HG03175 (cell line): ENCODE results near the gene FFAR3.

ENCODE experiments used
- ATAC-seq: cut with Tn5 transposase; IDR thresholded peaks from one replicate; pipeline ENCODE4 v1.9.1; 2021; ENCODE audit warnings: mild to moderate bottlenecking, moderate library complexity; ENCODE audit not compliant: unreplicated experiment

Gene FFAR3, protein sequence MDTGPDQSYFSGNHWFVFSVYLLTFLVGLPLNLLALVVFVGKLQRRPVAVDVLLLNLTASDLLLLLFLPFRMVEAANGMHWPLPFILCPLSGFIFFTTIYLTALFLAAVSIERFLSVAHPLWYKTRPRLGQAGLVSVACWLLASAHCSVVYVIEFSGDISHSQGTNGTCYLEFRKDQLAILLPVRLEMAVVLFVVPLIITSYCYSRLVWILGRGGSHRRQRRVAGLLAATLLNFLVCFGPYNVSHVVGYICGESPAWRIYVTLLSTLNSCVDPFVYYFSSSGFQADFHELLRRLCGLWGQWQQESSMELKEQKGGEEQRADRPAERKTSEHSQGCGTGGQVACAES

DNA sequence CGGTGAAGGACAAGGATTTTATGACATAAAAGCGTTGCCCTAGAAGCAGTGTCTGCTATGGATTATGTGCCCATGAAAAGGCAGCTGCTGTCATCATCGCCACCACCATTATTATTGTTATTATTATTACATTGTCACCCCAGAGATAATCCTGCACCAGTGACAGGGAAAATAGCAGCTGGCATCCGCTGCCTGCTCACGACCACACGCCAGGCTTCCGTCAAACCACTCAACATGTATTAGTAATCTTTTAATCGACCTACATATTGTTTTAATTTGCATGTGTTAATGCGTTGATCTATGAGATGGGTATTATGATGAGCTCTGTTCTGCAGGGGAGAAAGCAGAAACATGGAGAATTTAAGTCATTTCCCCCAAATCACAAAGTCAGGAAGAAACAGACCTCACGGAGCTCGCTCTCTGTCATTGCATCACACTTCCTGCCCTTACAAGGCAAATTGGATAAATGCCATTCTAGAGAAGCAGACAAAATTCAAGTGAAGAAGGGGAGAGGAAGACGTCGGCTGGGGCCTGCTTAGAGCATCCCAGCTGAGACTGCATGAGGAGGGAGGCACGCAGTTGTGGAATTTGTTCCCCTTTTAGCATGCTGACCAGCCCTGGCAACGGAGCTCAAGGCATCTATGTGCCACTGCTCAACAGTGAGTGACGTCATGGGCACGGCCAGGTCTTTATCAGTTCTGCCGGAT lies at the start of gene FFAR3:
Gene FFAR3 (plus strand): TSS at position 594 of the 707 bp plus-strand sequence. CDS start 431 bp downstream, outside the sequence.
- ATAC-seq, result no peak

DNA sequence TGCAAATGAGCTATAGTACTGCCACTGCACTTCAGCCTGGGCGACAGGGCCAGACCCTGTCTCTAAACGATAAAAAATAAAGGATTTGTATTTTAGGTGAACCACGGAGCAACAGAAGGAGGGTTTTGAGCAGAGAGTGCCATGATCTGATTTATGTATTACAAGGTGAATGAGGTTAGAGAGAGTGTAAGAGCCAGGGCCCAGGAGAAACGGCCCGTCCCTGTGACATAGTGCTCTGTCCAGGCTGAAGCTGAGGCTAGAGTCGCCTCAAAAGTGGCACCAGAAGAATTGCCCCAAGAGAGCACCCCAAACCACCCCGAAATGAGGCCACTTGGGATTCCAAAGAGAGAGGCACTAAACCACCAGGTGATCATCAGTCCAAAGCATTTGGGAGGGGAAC lies 49.4 kb upstream of the FFAR3 start:
- no peak for ATAC-seq

DNA sequence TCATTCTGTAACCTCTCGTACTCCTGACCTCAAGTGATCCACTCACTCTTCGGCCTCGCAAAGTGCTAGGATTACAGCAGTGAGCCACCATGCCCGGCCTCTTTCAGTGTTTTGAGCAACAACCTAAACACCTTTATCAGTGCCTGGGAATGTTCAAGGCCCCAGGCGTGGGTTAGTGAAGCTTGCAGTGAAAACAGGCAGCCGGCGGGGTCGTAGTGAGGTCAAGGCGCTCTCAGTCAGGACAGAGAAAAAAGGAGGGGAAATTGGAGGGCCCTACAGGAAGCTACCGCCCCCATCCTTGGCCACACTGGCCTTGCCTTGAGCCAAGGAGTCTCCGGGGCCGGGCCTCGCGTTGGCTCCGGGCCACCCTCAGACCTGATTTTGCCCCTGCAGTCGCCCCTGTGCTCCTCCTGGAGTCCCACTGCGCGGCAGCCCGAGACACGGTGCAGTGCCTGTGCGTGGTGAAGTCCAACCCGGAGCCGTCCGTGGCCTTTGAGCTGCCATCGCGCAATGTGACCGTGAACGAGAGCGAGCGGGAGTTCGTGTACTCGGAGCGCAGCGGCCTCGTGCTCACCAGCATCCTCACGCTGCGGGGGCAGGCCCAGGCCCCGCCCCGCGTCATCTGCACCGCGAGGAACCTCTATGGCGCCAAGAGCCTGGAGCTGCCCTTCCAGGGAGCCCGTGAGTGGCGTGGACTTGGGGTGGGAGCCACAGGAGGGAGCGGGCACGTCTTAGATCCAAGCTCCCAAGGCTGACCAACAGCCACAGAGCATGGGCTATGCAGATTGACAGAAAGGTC lies 48.6 kb upstream of the FFAR3 start:
- ATAC-seq, result no peak

DNA sequence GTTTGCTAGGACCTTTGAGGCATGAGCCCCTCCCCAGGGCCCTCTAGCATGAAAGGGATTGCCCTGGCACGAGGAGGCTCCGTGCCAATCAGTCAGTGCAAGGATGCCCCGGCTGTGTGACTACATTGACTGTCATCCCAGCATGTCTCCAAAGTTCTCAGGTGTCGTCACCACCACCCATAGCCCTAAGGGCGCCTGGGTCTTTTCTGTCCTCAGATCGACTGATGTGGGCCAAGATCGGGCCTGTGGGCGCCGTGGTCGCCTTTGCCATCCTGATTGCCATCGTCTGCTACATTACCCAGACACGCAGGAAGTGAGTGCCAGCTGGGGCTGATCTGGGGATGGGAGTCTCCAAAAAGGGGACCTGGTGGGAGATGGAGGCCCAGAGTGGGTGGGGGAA lies 47.9 kb upstream of the FFAR3 start:
- no peak for ATAC-seq

DNA sequence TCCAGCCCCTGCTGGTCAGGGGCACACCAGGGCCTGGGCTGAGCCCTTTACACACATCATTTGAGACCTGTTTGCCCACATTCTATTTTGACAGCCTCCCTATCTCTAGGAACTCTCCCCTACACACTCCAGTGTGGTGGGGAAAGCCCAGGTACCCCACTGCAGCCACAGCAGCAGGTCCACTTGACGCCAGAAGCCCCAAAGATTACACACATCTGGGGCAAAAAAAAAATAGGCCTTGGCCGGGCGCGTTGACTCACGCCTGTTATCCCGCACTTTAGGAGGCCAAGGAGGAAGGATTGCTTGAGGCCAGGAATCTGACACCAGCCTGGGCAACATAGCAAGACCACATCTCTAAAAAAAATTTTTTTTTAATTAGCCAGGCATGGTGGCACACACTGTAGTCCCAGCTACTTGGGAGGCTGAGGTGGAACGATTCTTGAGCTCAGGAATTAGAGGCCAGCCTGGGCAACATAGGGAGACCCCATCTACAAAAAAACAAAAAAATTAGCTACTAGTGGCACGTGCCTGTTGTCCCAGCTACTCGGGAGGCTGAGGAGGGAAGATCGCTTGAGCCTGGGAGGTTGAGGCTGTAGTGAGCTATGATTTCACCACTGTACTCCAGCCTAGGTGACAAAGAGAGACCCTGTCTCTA lies 47.3 kb upstream of the FFAR3 start:
- no peak for ATAC-seq

DNA sequence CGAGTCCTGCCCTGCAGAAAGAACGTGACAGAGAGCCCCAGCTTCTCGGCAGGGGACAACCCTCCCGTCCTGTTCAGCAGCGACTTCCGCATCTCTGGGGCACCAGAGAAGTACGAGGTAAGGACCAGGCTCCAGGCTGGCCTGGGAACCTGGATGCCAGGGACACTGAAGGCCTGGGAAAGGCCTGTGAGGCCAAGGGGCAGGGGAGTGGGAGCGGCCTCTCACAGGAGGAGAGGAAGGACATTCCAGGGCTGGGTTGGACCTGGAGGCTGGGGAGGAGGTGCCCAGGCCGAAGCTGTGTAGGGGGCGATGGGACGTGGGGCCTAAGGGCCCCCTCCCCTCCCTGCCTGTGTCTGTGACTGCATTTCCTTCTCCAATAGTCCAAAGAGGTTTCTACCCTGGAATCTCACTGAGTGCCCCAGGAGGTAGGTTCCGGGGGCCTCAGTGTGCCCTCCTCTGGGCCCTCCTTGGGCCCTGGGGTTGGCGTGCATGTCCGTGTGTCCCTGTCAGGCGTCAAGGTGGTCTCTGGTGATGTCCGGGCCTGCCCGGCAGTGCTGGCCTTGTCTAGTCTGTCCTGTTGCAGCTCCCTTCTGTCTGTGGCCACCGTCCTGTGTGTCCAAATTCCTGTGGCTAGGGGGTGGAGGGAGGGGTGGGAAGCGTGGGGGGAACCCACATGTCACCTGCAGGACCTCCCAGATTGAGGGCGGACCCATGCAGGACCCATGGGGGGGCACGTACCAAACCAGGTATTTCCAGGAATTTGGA lies 46.2 kb upstream of the FFAR3 start:
- ATAC-seq, result no peak

DNA sequence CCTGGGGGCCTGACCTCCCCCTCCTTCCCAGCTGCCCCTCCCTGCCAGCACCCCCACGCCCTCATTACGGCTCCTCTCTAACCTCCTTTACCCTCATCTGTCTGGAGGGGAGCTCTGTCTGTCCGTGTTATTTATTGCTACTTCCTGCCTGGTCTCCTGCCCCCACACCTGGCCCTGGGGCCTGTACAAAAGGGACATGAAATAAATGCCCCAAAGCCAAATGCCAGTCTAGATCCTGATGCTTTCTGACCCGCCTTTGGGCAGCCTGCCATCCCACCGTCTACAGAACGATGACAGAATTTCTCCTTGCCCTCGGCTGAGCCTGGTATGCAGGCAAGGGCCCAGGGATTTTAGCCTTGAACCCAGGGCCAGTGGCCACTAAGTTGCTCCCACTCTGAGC lies 44.7 kb upstream of the FFAR3 start:
- no peak for ATAC-seq

DNA sequence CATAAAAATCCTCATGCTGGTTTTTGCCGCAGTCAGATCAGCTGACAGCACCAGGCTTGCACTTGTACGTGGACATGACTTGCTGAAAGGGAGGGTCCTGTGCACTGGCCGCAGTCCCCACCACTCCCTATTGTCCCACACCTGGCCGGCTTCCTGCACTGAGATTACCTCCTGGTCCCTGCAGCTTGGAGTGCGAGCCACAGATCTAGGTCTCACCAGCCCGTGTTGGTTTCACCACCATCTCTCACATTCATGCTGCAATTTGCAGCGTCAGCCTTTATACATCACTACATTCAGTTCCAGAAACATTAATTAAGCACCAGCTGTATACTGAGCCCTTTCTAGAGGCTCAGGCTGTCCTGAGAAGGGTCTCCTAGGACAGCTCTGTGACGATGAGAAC lies 44.2 kb upstream of the FFAR3 start:
- no peak for ATAC-seq

DNA sequence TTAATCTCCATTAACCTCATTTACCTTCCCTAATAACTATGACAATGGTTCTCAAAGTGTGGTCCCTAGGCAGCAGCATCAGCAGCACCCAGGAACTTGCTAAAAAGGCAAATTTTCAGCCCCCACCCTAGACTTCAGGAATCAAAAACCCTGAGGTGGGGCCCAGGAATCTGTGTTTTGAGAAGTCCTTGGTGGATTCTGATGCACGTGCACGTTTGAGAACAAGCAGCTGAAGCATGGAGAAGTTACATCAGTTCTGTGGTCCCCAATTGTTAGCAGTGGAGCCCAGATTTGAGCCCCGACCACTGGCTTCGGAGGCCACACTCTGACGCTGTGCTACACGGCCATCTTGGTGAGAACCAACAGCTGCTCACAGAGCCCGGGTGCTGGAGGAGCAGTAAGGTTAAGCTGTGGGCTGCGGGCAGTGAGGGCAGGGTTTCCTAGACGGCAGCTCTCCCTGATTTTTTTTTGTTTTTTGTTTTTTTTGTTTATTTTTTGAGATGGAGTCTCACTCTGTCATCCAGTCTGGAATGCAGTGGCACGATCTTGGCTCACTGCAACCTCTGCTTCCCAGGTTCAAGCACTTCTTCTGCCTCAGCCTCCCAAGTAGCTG lies 43.3 kb upstream of the FFAR3 start:
- ATAC-seq, result no peak

DNA sequence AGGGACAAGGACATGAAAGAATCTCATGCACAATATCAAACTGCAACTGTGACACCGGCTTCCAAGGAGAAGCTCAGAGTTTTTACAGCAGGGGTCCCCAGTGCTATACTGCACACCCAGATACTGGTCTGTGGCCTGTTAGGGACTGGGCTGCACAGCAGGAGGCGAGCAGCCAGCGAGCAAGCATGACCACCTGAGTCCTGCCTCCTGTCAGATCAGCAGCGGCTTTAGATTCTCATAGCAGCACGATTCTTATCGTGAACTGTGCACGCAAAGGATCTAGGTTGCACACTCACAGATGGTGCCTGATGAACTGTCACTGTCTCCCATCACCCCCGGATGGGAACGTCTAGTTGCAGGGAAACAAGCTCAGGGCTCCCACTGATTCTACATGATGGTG lies 42.4 kb upstream of the FFAR3 start:
- no peak for ATAC-seq

DNA sequence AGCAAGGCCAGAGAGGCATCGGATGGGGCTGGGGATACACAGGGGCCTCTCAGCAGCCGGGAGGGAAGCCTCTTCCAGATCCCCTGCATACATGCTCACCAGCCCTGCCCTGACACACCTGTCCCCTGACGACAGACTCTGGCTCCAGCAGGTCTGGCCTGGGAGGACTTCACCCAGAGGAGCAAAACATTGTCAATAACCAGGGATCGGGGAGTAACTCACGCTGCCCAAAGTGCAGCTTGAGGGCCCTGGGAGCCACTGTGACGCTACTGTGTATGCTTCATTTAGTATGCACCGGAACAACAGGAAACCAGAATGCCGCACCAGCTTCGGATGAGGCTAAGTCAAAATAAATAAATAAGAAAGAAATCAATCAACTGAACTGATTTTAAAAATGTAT lies 41.7 kb upstream of the FFAR3 start:
- no peak for ATAC-seq

DNA sequence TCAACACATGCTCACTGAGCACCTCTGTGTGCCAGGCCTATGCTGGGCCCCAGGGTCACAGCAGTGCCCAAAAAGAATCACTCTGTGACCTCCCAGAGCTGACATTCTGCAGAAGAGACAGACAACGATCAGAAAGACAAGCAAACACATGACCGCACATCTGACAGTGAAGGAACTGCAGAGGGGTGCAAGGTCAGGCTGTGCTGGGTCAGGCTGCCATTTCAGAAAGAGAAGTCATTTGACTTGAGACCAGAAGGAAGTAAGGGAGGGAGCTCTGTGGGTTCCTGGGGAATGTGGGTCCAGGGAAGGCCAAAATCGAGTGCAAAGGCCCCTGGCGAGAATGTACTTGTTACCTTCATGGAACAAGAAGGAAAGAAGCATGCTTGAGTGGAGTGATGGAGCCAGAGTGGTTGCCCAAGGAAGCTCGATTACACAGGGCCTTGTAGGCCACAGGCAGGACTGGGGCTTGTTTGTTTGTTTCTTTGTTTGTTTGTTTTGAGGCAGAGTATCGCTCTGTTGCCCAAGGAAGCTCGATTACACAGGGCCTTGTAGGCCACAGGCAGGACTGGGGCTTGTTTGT lies 40.7 kb upstream of the FFAR3 start:
- no peak for ATAC-seq

DNA sequence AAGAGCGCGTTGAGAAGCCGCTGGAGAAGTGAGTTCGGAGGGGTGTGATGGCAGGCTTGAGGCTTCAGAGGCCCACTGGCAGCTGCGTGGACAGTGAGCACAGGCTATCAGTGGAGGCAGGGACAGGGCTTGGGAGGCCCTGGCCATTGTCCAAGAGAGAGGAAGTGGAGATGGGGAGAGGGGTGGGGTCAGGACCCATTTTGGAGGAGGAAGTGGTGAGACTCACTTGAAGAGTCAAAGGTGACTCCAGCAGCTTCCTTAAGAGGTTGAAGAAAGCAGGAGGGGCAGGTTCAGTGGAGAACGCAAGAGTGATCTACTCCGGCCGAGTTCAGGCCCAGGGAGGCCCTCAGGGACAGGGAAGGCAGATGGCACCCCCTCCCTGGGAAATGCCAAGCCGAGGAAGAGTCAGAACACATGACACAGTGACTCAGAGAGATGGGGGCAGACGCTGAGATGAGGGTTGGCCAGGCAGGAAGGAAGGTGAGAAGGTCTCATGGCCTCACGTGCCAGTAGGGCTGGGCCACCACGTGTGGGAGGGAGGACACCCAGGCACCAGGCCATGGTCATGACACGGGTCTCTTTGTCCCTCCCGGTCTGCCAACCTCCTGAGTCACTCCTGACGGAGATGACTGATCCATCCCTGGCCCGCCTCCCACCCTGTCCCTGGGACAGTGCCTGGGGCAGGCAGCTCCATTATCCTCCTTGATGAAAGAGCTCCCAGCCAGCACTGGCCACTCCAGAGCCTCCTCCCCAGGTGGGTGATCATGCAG lies 39.4 kb upstream of the FFAR3 start:
- ATAC-seq, result no peak

DNA sequence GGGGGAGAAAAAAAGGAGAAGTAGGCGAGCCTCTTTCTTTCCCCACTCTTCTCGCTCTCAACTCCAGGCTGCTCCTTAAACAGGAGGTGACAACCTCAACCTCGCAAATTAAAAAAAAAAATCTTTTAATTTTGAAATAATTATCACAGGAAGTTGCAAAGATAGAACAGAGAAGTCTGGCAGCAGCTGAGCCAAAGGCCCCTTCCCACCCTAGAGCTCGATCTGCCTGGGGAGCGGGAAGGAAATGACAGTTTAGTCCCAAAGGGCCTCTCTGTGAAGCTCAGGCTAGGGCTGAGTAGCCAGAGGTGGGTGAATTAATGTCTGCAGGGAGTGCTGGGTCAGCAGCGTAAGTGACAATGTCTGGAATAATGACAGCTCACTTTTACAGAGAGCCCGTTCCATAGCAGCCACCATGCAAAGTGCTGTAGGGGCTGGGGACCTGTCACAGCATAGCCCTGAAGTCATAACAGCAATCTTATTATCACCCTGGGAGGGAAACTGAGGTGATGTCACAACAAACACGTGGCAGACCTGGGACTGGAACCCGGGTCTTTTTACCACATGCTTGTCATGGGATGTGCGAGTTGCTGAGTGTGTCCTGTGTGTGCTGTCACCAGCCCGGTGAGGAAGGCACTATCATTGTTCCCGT lies 38.1 kb upstream of the FFAR3 start:
- ATAC-seq, result no peak

DNA sequence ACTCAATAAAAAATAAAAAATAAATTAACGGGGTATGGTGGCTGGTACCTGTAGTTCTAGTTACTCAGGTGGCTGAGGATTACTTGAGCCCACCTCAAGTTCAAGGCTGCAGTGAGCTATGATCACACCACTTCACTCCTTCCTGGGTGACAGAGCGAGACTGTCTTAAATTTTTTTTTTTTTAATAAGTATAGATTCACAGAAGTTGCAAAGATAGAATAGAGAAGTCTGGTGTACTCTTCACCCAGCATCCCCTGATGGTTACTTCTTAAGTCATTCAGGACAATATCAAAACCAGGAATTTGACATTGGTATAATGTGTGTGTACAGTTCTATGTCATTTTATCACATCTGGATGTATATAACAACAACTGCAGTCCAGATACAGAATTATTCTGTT lies 37.0 kb upstream of the FFAR3 start:
- no peak for ATAC-seq

DNA sequence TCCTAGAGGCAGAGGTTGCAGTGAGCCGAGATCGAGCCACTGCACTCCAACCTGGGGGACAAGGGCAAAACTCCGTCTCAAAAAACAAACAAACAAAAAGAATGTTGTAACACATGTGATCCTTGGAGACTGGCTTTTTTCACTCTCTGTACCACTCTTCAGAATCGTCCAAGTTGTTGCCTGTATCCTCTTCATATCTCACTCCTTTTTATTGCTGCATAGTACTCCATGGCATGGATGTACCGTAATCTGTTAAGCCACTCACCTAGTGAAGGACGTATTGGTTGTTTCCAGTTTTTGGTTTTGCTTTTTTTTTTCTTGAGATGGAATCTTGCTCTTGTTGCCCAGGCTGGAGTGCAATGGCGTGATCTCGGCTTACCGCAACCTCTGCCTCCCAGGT lies 36.2 kb upstream of the FFAR3 start:
- no peak for ATAC-seq

DNA sequence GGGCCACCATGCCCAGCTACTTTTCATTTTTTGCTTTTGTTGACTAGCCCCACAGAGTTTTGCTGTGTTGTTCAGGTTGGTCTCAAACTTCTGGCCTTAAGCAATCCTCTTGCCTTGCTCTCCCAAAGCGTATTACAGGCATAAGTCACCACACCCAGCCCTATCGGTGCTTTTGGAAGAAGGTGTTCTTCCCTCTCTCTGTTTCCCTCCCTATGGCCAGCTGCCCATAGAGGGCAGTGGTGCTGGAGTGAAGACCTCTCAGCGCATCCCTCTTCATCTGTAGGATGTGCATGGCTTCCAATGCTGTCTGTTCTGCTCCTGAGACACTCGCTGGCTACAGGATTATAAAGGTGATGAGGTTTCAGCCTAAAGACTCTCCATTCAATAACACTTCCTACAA lies 30.6 kb upstream of the FFAR3 start:
- ATAC-seq, result no peak

DNA sequence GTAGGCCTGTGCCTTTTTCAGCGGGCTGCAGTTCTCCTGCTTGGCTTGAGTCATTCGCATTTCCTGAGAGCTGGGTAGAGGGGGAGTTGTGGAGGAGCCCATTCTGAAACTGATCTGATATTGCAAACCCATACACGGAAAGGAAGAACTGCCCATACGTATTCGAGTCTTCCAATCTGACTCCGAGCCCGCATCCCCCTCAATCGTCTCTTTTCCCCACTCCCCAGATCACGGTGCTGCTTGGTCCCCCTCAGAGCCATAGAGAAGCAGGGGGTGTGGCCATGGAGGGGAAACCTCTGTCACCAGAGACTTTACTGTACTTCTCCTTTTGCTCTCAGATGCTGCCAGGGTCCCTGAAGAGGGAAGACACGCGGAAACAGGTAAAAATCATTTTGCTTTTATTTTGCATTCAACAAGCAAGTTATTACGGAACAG lies 29.4 kb upstream of the FFAR3 start, which contains the start of gene CD22:
Gene CD22 (plus strand): TSS at position 337 of the 435 bp plus-strand sequence. CDS start 2,854 bp downstream, outside the sequence.
- ATAC-seq, result peak; percentile 38
